ENCODE data around the gene OPTC.

OPTC gene

DNA sequence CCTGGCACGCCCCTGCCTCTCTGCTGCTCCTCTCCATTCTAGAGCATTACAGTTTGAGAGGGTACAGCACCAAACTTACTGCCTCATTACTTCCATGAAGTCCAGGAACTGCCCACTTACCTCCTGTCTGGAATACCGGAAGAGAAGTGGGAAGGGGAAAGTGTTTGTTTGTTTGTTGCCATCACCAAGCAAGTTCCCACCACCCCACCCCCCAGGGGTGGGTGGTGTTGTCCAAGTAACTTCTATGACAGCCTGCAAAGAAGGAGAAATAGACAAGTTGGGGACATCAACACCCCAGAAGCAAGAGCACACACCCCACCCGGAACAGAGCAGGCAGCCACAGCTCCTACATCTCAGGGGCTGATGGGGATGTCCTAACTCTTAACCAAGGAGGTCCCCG, 18.0 kb downstream of the OPTC start:
- DNase-seq (ENCODE audit: extremely low read depth, low read depth) = no peak
- no peak overlapping the region for H3K4me3 ChIP-seq (replicated peaks; ENCODE audit: low read depth, low read length)
- TF ChIP-seq, protein P1, sequence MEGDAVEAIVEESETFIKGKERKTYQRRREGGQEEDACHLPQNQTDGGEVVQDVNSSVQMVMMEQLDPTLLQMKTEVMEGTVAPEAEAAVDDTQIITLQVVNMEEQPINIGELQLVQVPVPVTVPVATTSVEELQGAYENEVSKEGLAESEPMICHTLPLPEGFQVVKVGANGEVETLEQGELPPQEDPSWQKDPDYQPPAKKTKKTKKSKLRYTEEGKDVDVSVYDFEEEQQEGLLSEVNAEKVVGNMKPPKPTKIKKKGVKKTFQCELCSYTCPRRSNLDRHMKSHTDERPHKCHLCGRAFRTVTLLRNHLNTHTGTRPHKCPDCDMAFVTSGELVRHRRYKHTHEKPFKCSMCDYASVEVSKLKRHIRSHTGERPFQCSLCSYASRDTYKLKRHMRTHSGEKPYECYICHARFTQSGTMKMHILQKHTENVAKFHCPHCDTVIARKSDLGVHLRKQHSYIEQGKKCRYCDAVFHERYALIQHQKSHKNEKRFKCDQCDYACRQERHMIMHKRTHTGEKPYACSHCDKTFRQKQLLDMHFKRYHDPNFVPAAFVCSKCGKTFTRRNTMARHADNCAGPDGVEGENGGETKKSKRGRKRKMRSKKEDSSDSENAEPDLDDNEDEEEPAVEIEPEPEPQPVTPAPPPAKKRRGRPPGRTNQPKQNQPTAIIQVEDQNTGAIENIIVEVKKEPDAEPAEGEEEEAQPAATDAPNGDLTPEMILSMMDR (IDR thresholded peaks at IDR 0.05; ENCODE audit: low read depth, low read length, missing control alignments) = no peak

DNA sequence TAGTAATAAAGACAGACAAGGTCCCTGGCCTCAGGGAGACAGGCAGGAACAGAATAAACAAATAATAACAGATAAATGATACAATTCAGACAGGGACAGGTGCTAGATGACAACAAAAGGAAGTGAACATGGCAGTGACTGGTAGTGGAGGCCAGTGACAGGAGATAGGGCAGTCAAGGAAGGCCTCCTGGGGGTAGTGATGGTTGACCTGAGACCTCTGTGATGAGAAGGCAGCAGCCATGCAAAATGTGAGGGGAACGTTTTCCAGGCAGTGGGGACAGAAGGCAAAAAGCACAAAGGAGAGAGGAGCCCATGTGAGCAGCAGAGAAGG, 18.5 kb downstream of the OPTC start:
- TF ChIP-seq, protein P1 (IDR thresholded peaks at IDR 0.05; ENCODE audit: low read depth, low read length, missing control alignments) = no peak
- no peak for DNase-seq (ENCODE audit: extremely low read depth, low read depth)
- no peak overlapping the region for H3K4me3 ChIP-seq (replicated peaks; ENCODE audit: low read depth, low read length)

DNA sequence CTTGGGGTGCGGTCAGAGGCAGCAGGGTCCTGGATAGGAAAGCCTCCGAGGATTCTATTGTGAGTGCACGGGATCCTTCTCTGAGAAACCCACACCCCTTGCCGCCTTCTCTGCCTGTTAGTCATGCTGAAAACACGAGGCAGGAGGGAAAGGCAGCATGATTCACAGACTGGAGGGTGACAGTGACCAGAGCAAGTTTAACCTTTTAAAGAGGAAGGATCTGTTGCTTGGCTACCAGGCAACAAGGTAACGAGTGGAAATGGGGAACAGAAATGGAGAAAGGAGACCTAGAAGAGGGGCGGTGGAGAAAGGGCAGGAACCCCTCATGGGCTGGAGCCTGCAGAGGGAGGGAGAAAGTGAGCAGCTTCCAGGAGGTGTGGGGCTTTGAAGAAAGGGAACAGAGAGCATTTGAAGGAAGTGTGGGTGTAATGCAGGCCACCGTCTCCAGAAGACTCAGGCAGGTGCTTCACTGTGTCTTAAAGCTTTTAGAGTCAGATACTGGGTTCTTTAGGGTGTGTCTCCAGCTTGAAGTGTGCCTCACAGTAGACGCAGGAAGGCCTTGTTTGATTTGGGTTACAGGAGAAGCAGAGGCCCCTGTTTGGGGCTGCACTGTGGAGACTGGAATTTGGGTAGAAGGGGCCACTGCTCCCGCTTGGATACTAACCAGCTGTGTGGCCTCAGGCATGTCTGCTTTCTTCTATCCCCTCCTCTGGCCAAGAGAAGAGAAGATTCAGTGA, 19.1 kb downstream of the OPTC start:
- DNase-seq (ENCODE audit: extremely low read depth, low read depth) = peak; percentile 87
- H3K4me3 ChIP-seq (replicated peaks; ENCODE audit: low read depth, low read length) = no peak overlapping the region; the same call in 1 of the 2 replicates
- TF ChIP-seq, protein P1 (IDR thresholded peaks at IDR 0.05; ENCODE audit: low read depth, low read length, missing control alignments) = no peak

DNA sequence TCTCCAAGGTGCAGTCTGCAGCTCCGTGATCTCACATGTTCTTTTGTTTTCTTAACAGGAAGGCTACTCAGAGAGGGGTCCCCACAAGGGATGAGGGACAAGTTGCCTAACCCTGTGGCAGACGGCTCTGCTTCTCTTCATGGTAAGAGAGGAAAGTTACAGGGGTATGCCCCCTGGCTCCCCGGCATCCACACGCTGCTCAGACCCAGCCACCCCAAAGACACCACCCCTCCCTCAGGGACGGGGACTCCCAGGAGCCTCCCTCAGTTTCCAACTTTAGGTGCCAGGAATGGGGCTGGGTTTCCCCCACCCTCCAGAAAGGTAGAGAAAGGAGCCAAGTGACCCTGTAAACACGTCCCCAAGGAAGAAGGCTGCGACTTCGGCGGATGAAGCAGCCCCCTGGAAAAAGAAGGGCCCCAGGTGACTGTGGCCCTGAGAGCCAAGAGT, 19.7 kb downstream of the OPTC start:
- H3K4me3 ChIP-seq (replicated peaks; ENCODE audit: low read depth, low read length) = no peak overlapping the region; the same call in 1 of the 2 replicates
- no peak for DNase-seq (ENCODE audit: extremely low read depth, low read depth)
- TF ChIP-seq, protein P1 (IDR thresholded peaks at IDR 0.05; ENCODE audit: low read depth, low read length, missing control alignments) = no peak

DNA sequence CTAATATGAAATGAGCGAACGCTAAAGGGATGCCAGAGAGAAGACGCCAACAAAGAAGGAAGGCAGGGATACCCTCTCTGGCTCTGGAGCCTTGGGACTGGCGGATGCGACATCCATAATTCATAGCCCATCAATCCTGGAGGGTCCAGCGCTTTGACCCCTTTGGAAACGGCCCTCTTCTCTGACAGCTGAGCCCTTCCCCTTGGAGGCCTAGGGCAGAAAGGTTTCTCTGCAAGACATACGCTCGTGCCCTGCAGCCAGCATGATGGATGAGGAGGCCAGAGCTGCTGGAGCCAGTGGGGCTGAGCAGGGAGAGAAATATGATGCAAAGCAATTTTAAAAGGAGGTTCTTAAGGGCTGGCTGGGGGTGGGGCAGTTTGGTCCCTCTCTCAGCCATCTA, 22.2 kb downstream of the OPTC start:
- DNase-seq (ENCODE audit: extremely low read depth, low read depth) = no peak
- TF ChIP-seq, protein P1 (IDR thresholded peaks at IDR 0.05; ENCODE audit: low read depth, low read length, missing control alignments) = no peak
- H3K4me3 ChIP-seq (replicated peaks; ENCODE audit: low read depth, low read length) = no peak overlapping the region

DNA sequence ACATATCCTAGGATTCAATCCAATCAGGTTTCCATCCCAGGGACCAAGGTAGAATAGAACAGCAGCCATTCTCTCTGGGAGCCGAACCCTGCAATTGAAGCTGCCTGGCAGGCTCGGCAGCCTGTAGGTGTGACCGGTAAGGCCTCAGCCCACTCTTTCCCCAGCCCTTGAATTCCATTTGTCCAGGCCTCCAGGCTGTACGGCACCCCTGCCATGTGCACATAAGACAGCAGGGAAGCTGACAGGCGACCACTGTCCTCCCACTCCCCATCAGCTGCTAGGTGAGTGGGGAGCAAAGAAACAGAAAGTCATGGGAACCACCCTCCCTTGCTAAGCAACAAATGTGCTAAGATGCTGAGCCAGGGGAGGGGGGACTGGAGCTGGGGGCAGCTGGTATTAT, 23.0 kb downstream of the OPTC start:
- no peak for DNase-seq (ENCODE audit: extremely low read depth, low read depth)
- TF ChIP-seq, protein P1 (IDR thresholded peaks at IDR 0.05; ENCODE audit: low read depth, low read length, missing control alignments) = no peak
- no peak overlapping the region for H3K4me3 ChIP-seq (replicated peaks; ENCODE audit: low read depth, low read length)
